H1 (cell line): ENCODE data around the gene PLLP. TPM values are rescaled to one million over a fixed set of nuclear protein-coding genes. Genes with fewer than 3 reads are reported as not detected.

ENCODE experiments used
- CHD2 ChIP-seq: IDR thresholded peaks from 2 replicates; pipeline ENCODE4 v1.6.1; 2012; ENCODE audit warnings: low read length, improper control_type of control experiment
- GTF2F1 ChIP-seq: IDR thresholded peaks from 2 replicates; pipeline ENCODE4 v1.6.1; 2012; ENCODE audit warnings: low read depth, low read length, improper control_type of control experiment, borderline replicate concordance
- SIN3A ChIP-seq, 2 experiments: IDR thresholded peaks in 1 of 2; conservative IDR thresholded peaks in 1 of 2; 2 replicates each; pipeline ENCODE4 v1.6.1; 2011 to 2012; ENCODE audit warnings: low read length in 2 of 2, improper control_type of control experiment in 1 of 2, low read depth in 1 of 2, mild to moderate bottlenecking in 1 of 2
- SP4 ChIP-seq: IDR thresholded peaks from 2 replicates; pipeline ENCODE4 v1.6.1; 2012; ENCODE audit warnings: low read length, inconsistent platforms
- polyA plus RNA-seq, 7 experiments: library from polyadenylated mRNA; depleted of rRNA in 3 of 7; stranded (reverse) in 5 of 7; unstranded in 2 of 7; fragments of >200 nt in 5 of 7; fragments of 200-250 nt in 2 of 7; gene quantifications; 1 replicate in 5 of 7; 2 replicates in 1 of 7; 4 replicates in 1 of 7; pipeline versions ENCODE4 v1.2.1 to v1.2.3, GENCODE V29; 2011 to 2013; ENCODE audit warnings: missing spikeins in 2 of 7, mixed read lengths in 2 of 7
- total RNA-seq: library from RNA; stranded (reverse); fragmentation: NEBNext Ultra II Directional; extraction: Animal tissue kit (Norgen Biotek cat#: 25700); gene quantifications from 2 replicates; pipeline ENCODE4 v1.2.1, GENCODE V29; 2021

PLLP gene
- total and polyA plus RNA-seq, 2 of the 8 experiments (the other 6 are each of a cell fraction or from before 2014, with no cell fraction given), result 2.9 to 10.6 TPM

GRCh38 chr16:57331355-57331754 lies 46.9 kb upstream of the PLLP start (continued):
- TF ChIP-seq SP4, result no peak
- no peak for TF ChIP-seq GTF2F1
- TF ChIP-seq SIN3A (conservative IDR thresholded peaks at IDR 0.05 in 1 of 2, IDR thresholded peaks at IDR 0.05 in 1 of 2; ENCODE audit: low read depth in 1 of 2, low read length in 2 of 2), result no peak
- no peak for TF ChIP-seq CHD2
